Gastrocnemius medialis (tissue), 4 donors: ENCODE measurements around the gene RBM3. TPM values are rescaled to one million over a fixed set of nuclear protein-coding genes. Genes with fewer than 3 reads are reported as not detected.

Source experiments
- ATAC-seq, 2 donors: fragments of 150-250 bp; one replicate each; pipeline ENCODE4 v1.9.1; 2016
- DNase-seq, 2 donors: peaks; one replicate each; pipeline ENCODE4 v3.0.0-alpha.2; 2019
- H3K27ac ChIP-seq, 4 donors: fragments of 200-600 bp; sonication (generic); 1 replicate in 1 of 4; 2 replicates in 3 of 4; pipeline ENCODE4 v1.5.1; 2016 to 2018; ENCODE audit warnings: mild to moderate bottlenecking in 2 of 4, moderate library complexity in 1 of 4
- H3K27me3 ChIP-seq, 3 donors: fragments of 200-600 bp; sonication (generic) in 2 of 3; 1 replicate in 1 of 3; 2 replicates in 2 of 3; pipeline versions ENCODE4 v1.5.1 to v1.6.0; 2016 to 2019; ENCODE audit warnings: mild to moderate bottlenecking in 1 of 3, moderate library complexity in 1 of 3
- H3K36me3 ChIP-seq, 2 donors: fragments of 200-600 bp; sonication (generic) in 1 of 2; one replicate each; pipeline ENCODE4 v1.5.1; 2017 to 2018
- H3K4me1 ChIP-seq, 2 donors: fragments of 200-600 bp; sonication (generic) in 1 of 2; one replicate each; pipeline ENCODE4 v1.5.1; 2016 to 2017; ENCODE audit warnings: mild to moderate bottlenecking in 2 of 2
- H3K4me3 ChIP-seq, 4 donors: fragments of 200-600 bp; sonication (generic) in 3 of 4; 1 replicate in 1 of 4; 2 replicates in 3 of 4; pipeline ENCODE4 v1.5.1; 2016 to 2019; ENCODE audit warnings: mild to moderate bottlenecking in 2 of 4
- H3K9me3 ChIP-seq, 3 donors: fragments of 200-600 bp; sonication (generic) in 2 of 3; 1 replicate in 1 of 3; 2 replicates in 2 of 3; pipeline ENCODE4 v1.5.1; 2016 to 2019
- CTCF ChIP-seq, 5 experiments: fragments of 450-650 bp in 3 of 5; fragments of 200-600 bp in 2 of 5; sonication (generic) in 2 of 5; IDR thresholded peaks in 4 of 5; conservative IDR thresholded peaks in 1 of 5; 1 replicate in 4 of 5; 2 replicates in 1 of 5; pipeline ENCODE4 v1.5.1; 2016 to 2019; ENCODE audit warnings: antibody characterized with exemption in 5 of 5, mild to moderate bottlenecking in 3 of 5, moderate library complexity in 3 of 5
- POLR2A ChIP-seq, 2 donors: fragments of 450-650 bp; IDR thresholded peaks; one replicate each; pipeline ENCODE4 v1.6.1; 2017; ENCODE audit warnings: antibody characterized with exemption in 2 of 2, mild to moderate bottlenecking in 2 of 2, moderate library complexity in 2 of 2
- in situ Hi-C, 4 donors: fragments of 200-750 bp; cut with MboI; loops; one replicate each; pipeline versions ENCODE4 v1.15.0 to v1.8.0; 2017; ENCODE audit warnings: low sequenced_read_pairs in 4 of 4
- intact Hi-C: fragments of 100-400 bp; cut with DNase I; formaldehyde crosslinking; loops from one replicate; pipeline ENCODE4 v1.15.1; 2023; ENCODE audit warnings: low total_unique reads
- total RNA-seq, 4 donors: library from RNA; depleted of rRNA; stranded (reverse); fragments of >200 nt; gene quantifications; one replicate each; pipeline versions ENCODE4 v1.1.0 to v1.2.3, GENCODE V29; 2016

Gene RBM3
- total RNA-seq, 4 donors from 2014 or later = 49.2 to 92.1 (median 59.9) TPM

- no peak for TF ChIP-seq CTCF (IDR thresholded peaks at IDR 0.05 in 4 of 5, conservative IDR thresholded peaks at IDR 0.05 in 1 of 5)
- TF ChIP-seq POLR2A (IDR thresholded peaks at IDR 0.05) = peak in 1 of 2 donors; percentile 41
- no peaks in the 10 kb centered on the region for H3K27me3 ChIP-seq
- DNase-seq (peak in 1 of 2 donors; percentile 55), ATAC-seq (peak; percentile 94 to 96)
- no peaks in the 10 kb centered on the region for H3K4me1 ChIP-seq
- no peaks in the 10 kb centered on the region for H3K9me3 ChIP-seq
- peak overlapping the region in 2 of 4 donors; percentile 9 to 37 for H3K4me3 ChIP-seq
- H3K27ac ChIP-seq = peak overlapping the region; percentile 62 to 77 (median 72)
- H3K36me3 ChIP-seq = no peaks in the 10 kb centered on the region
- intact Hi-C loops = loop anchor here (10.0 kb wide), 1 partner anchor 83 kb away; no protein-coding TSS in a partner anchor
- in situ Hi-C loops = no loop called here
Measured at GRCh38 chrX:48591255-48591791, 17.0 kb downstream of the RBM3 start.

GRCh38 chrX:48592971-48593370 is 18.7 kb downstream of the RBM3 start:
- intact Hi-C loops = loop anchor here (10.0 kb wide), 1 partner anchor 82 kb away; no protein-coding TSS in a partner anchor
- Histone ChIP-seq H3K4me3 (no peak overlapping the region), H3K4me1 (peaks cover 0 to 4% of the 10 kb centered on the region in 2 donors), H3K36me3 (no peaks in the 10 kb centered on the region), H3K9me3 (no peaks in the 10 kb centered on the region), H3K27ac (peak overlapping the region in 2 of 4 donors; percentile 57 to 65), H3K27me3 (no peaks in the 10 kb centered on the region)
- TF ChIP-seq POLR2A (IDR thresholded peaks at IDR 0.05) (no peak), CTCF (IDR thresholded peaks at IDR 0.05 in 4 of 5, conservative IDR thresholded peaks at IDR 0.05 in 1 of 5) (no peak)
- ATAC-seq = no peak
- DNase-seq = no peak
- in situ Hi-C loops = no loop called here

GRCh38 chrX:48595929-48596328 is 21.6 kb downstream of the RBM3 start:
- H3K9me3 ChIP-seq = no peaks in the 10 kb centered on the region
- H3K4me3 ChIP-seq = no peak overlapping the region
- H3K36me3 ChIP-seq = peaks cover 0 to 20% of the 10 kb centered on the region in 2 donors
- peaks cover 3 to 4% of the 10 kb centered on the region in 2 donors for H3K4me1 ChIP-seq
- no peaks in the 10 kb centered on the region for H3K27me3 ChIP-seq
- DNase-seq (no peak), ATAC-seq (no peak)
- intact Hi-C loops (loop anchor here (5.0 to 10.0 kb wide), 4 partner anchors 79 to 671 kb away; partner anchors contain the start of genes HDAC6, PPP1R3F, PQBP1 and TIMM17B), in situ Hi-C loops (no loop called here)
- peak overlapping the region in 1 of 4 donors; percentile 96 for H3K27ac ChIP-seq
- TF ChIP-seq POLR2A (IDR thresholded peaks at IDR 0.05) = no peak
- TF ChIP-seq CTCF (IDR thresholded peaks at IDR 0.05 in 4 of 5, conservative IDR thresholded peaks at IDR 0.05 in 1 of 5) = no peak

- Histone ChIP-seq H3K36me3 (peaks cover 0 to 35% of the 10 kb centered on the region in 2 donors), H3K9me3 (no peaks in the 10 kb centered on the region), H3K27me3 (no peaks in the 10 kb centered on the region), H3K4me3 (peak within 1 kb of the TSS; percentile 75 to 85 (median 84)), H3K4me1 (peaks cover 3 to 4% of the 10 kb centered on the region in 2 donors), H3K27ac (peak within 1 kb of the TSS; percentile 89 to 99 (median 96))
- TF ChIP-seq POLR2A (IDR thresholded peaks at IDR 0.05) = peak; percentile 56 to 61
- no peak for TF ChIP-seq CTCF (IDR thresholded peaks at IDR 0.05 in 4 of 5, conservative IDR thresholded peaks at IDR 0.05 in 1 of 5)
- in situ Hi-C loops = no loop called here
- intact Hi-C loops = loop anchor here (1.0 to 10.0 kb wide), 6 partner anchors 23 to 670 kb away; partner anchors contain the start of genes HDAC6, PPP1R3F, PQBP1 and RBM3
- DNase-seq = peak; percentile 82 to 90
- ATAC-seq = peak; percentile 92 to 97
Measured at GRCh38 chrX:48597353-48598264, 23.3 kb downstream of the RBM3 start, which contains the start of gene WDR13. TSS of gene WDR13 (plus strand) at chrX:48597492. CDS start at chrX:48597997, 505 bp downstream.
